Gastrocnemius medialis (tissue), 4 donors: Measurements from ENCODE around the gene GPS1. TPM values are rescaled to one million over a fixed set of nuclear protein-coding genes. Genes with fewer than 3 reads are reported as not detected.
A peak's percentile ranks its signal among the peaks of the same experiment; 100 is the strongest.

Experiments
- ATAC-seq, 2 donors: fragments of 150-250 bp; one replicate each; pipeline ENCODE4 v1.9.1; 2016
- DNase-seq, 2 donors: peaks; one replicate each; pipeline ENCODE4 v3.0.0-alpha.2; 2019
- H3K27ac ChIP-seq, 4 donors: fragments of 200-600 bp; sonication (generic); 1 replicate in 1 of 4; 2 replicates in 3 of 4; pipeline ENCODE4 v1.5.1; 2016 to 2018; ENCODE audit warnings: mild to moderate bottlenecking in 2 of 4, moderate library complexity in 1 of 4
- H3K27me3 ChIP-seq, 3 donors: fragments of 200-600 bp; sonication (generic) in 2 of 3; 1 replicate in 1 of 3; 2 replicates in 2 of 3; pipeline versions ENCODE4 v1.5.1 to v1.6.0; 2016 to 2019; ENCODE audit warnings: mild to moderate bottlenecking in 1 of 3, moderate library complexity in 1 of 3
- H3K36me3 ChIP-seq, 2 donors: fragments of 200-600 bp; sonication (generic) in 1 of 2; one replicate each; pipeline ENCODE4 v1.5.1; 2017 to 2018
- H3K4me1 ChIP-seq, 2 donors: fragments of 200-600 bp; sonication (generic) in 1 of 2; one replicate each; pipeline ENCODE4 v1.5.1; 2016 to 2017; ENCODE audit warnings: mild to moderate bottlenecking in 2 of 2
- H3K4me3 ChIP-seq, 4 donors: fragments of 200-600 bp; sonication (generic) in 3 of 4; 1 replicate in 1 of 4; 2 replicates in 3 of 4; pipeline ENCODE4 v1.5.1; 2016 to 2019; ENCODE audit warnings: mild to moderate bottlenecking in 2 of 4
- H3K9me3 ChIP-seq, 3 donors: fragments of 200-600 bp; sonication (generic) in 2 of 3; 1 replicate in 1 of 3; 2 replicates in 2 of 3; pipeline ENCODE4 v1.5.1; 2016 to 2019
- POLR2A ChIP-seq, 2 donors: fragments of 450-650 bp; IDR thresholded peaks; one replicate each; pipeline ENCODE4 v1.6.1; 2017; ENCODE audit warnings: antibody characterized with exemption in 2 of 2, mild to moderate bottlenecking in 2 of 2, moderate library complexity in 2 of 2
- in situ Hi-C, 4 donors: fragments of 200-750 bp; cut with MboI; loops; one replicate each; pipeline versions ENCODE4 v1.15.0 to v1.8.0; 2017; ENCODE audit warnings: low sequenced_read_pairs in 4 of 4
- intact Hi-C: fragments of 100-400 bp; cut with DNase I; formaldehyde crosslinking; loops from one replicate; pipeline ENCODE4 v1.15.1; 2023; ENCODE audit warnings: low total_unique reads
- total RNA-seq, 4 donors: library from RNA; depleted of rRNA; stranded (reverse); fragments of >200 nt; gene quantifications; one replicate each; pipeline versions ENCODE4 v1.1.0 to v1.2.3, GENCODE V29; 2016
- TF ChIP-seq, protein P1 (sequence below), 5 experiments: fragments of 450-650 bp in 3 of 5; fragments of 200-600 bp in 2 of 5; sonication (generic) in 2 of 5; IDR thresholded peaks in 4 of 5; conservative IDR thresholded peaks in 1 of 5; 1 replicate in 4 of 5; 2 replicates in 1 of 5; pipeline ENCODE4 v1.5.1; 2016 to 2019; ENCODE audit warnings: antibody characterized with exemption in 5 of 5, mild to moderate bottlenecking in 3 of 5, moderate library complexity in 3 of 5

Gene GPS1
- total RNA-seq, 4 donors from 2014 or later: 119 to 174 (median 137) TPM

DNA sequence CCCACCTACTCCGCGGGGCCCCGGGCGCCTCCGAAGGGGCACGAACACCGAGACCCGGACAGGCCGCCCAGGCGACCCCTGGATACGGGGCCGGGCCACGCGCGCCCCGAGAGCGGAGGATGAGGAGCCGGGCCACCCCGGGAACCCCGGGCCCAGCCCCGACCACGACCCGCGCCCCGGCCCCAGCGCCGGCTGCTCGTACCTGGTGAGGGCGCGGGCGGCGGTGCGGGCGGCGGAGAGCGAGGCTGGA, 46.1 kb downstream of the GPS1 start:
- Histone ChIP-seq H3K4me3 (peak overlapping the region; percentile 61 to 93 (median 72)), H3K36me3 (peaks cover 0 to 32% of the 10 kb centered on the region in 2 donors), H3K4me1 (peaks cover 30 to 32% of the 10 kb centered on the region in 2 donors), H3K27me3 (no peaks in the 10 kb centered on the region), H3K27ac (peak overlapping the region; percentile 81 to 96 (median 88)), H3K9me3 (no peaks in the 10 kb centered on the region)
- intact Hi-C loops: loop anchor here (1.0 to 5.0 kb wide), 4 partner anchors 46 to 237 kb away; partner anchors contain the start of genes DCXR, GPS1, P4HB and RFNG
- ATAC-seq (peak; percentile 0 to 1), DNase-seq (no peak)
- in situ Hi-C loops: no loop called here
- TF ChIP-seq, protein P1, sequence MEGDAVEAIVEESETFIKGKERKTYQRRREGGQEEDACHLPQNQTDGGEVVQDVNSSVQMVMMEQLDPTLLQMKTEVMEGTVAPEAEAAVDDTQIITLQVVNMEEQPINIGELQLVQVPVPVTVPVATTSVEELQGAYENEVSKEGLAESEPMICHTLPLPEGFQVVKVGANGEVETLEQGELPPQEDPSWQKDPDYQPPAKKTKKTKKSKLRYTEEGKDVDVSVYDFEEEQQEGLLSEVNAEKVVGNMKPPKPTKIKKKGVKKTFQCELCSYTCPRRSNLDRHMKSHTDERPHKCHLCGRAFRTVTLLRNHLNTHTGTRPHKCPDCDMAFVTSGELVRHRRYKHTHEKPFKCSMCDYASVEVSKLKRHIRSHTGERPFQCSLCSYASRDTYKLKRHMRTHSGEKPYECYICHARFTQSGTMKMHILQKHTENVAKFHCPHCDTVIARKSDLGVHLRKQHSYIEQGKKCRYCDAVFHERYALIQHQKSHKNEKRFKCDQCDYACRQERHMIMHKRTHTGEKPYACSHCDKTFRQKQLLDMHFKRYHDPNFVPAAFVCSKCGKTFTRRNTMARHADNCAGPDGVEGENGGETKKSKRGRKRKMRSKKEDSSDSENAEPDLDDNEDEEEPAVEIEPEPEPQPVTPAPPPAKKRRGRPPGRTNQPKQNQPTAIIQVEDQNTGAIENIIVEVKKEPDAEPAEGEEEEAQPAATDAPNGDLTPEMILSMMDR (IDR thresholded peaks at IDR 0.05 in 4 of 5, conservative IDR thresholded peaks at IDR 0.05 in 1 of 5): peak in 1 of 5 experiments; percentile 28
- TF ChIP-seq POLR2A (IDR thresholded peaks at IDR 0.05): no peak

GRCh38 chr17:82098169-82098938, 46.7 kb downstream of the GPS1 start, which contains the start of gene FASN:
TSS of gene FASN (minus strand) at chr17:82098236. CDS start at chr17:82096445, 1,791 bp downstream.
- Histone ChIP-seq H3K4me3 (peak within 1 kb of the TSS; percentile 61 to 93 (median 72)), H3K9me3 (no peaks in the 10 kb centered on the region), H3K4me1 (peaks cover 30 to 32% of the 10 kb centered on the region in 2 donors), H3K27ac (peak within 1 kb of the TSS; percentile 81 to 96 (median 90)), H3K27me3 (no peaks in the 10 kb centered on the region), H3K36me3 (peaks cover 0 to 27% of the 10 kb centered on the region in 2 donors)
- DNase-seq (peak; percentile 86 to 93), ATAC-seq (peak; percentile 68 to 71)
- intact Hi-C loops: loop anchor here (1.0 to 5.0 kb wide), 4 partner anchors 46 to 238 kb away; partner anchors contain the start of genes DCXR, GPS1, P4HB and RFNG
- TF ChIP-seq POLR2A (IDR thresholded peaks at IDR 0.05): peak; percentile 82 to 97
- TF ChIP-seq, protein P1 (IDR thresholded peaks at IDR 0.05 in 4 of 5, conservative IDR thresholded peaks at IDR 0.05 in 1 of 5): peak in 4 of 5 experiments; percentile 1 to 43 (median 36)
- in situ Hi-C loops: no loop called here

DNA sequence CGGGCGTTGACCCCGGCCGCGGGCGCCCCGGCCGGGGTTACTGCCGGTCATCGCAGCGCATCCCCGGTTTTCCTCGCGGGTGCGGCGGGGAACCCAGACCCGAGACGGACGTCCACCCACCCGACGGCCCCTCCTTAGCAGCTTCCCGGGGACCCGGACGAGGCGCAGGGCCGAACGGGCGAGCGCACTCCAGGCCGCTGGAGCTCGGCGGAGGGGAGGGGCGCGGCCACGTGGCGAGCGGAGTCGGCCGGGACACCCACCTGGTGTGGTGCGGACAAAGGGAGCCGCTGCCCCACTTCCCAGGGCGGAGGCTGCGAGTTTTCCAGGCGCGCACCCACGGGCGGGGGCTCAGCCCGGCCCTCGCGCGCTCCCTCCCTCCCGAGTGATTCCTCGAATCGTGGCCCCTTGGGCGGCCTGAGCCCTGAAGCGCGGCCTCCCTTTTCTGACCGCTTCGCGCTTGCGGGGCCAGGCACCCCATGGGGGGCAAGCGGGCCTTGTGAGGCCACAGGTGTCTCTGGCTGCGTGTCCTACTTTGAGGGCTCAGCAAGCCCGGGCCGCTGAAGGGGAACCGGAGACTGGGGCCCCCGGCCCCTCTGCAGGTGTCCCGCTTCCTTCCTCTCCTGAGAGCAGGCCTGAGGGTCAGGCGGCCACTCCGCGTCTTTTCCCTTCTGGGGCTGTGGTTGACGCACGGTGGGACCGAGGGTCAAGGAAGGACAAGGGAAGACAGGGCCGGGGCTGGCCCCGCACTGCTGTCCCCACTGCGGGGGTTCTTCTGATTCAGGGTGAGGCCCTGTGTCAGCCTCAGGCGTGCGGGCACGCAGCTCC, 47.5 kb downstream of the GPS1 start:
- TF ChIP-seq, protein P1 (IDR thresholded peaks at IDR 0.05 in 4 of 5, conservative IDR thresholded peaks at IDR 0.05 in 1 of 5): no peak
- TF ChIP-seq POLR2A (IDR thresholded peaks at IDR 0.05): no peak
- Histone ChIP-seq H3K27me3 (no peaks in the 10 kb centered on the region), H3K27ac (peak overlapping the region; percentile 81 to 96 (median 90)), H3K4me1 (peaks cover 30 to 32% of the 10 kb centered on the region in 2 donors), H3K9me3 (no peaks in the 10 kb centered on the region), H3K36me3 (peaks cover 0 to 19% of the 10 kb centered on the region in 2 donors), H3K4me3 (peak overlapping the region; percentile 48 to 93 (median 69))
- in situ Hi-C loops (no loop called here), intact Hi-C loops (loop anchor here (1.0 to 5.0 kb wide), 4 partner anchors 47 to 238 kb away; partner anchors contain the start of genes DCXR, GPS1, P4HB and RFNG)
- ATAC-seq (peak in 1 of 2 donors; percentile 1), DNase-seq (no peak)

GRCh38 chr17:82100502-82101298, 49.0 kb downstream of the GPS1 start:
- intact Hi-C loops: no loop called here
- DNase-seq: peak in 1 of 2 donors; percentile 51
- in situ Hi-C loops: no loop called here
- Histone ChIP-seq H3K4me3 (no peak overlapping the region), H3K4me1 (peaks cover 30 to 33% of the 10 kb centered on the region in 2 donors), H3K27ac (peak overlapping the region; percentile 81 to 96 (median 90)), H3K36me3 (peaks cover 0 to 4% of the 10 kb centered on the region in 2 donors), H3K27me3 (no peaks in the 10 kb centered on the region), H3K9me3 (no peaks in the 10 kb centered on the region)
- ATAC-seq: no peak
- TF ChIP-seq POLR2A (IDR thresholded peaks at IDR 0.05): no peak
- TF ChIP-seq, protein P1 (IDR thresholded peaks at IDR 0.05 in 4 of 5, conservative IDR thresholded peaks at IDR 0.05 in 1 of 5): no peak
